GM21390 (cell line): ENCODE results near the gene ASIC4.

Experiments used
- ATAC-seq: cut with Tn5 transposase; IDR thresholded peaks from one replicate; pipeline ENCODE4 v1.9.1; 2021; ENCODE audit not compliant: unreplicated experiment

Gene ASIC4

GRCh38 chr2:219565130-219566080 lies 51.1 kb downstream of the ASIC4 start:
- ATAC-seq = no peak

GRCh38 chr2:219566640-219567039 lies 52.4 kb downstream of the ASIC4 start:
- ATAC-seq = no peak

- ATAC-seq = no peak
Measured at GRCh38 chr2:219567131-219567530, 52.8 kb downstream of the ASIC4 start.

GRCh38 chr2:219567791-219568361 lies 53.6 kb downstream of the ASIC4 start:
- ATAC-seq = no peak

GRCh38 chr2:219569041-219569440 lies 54.8 kb downstream of the ASIC4 start:
- ATAC-seq = no peak

GRCh38 chr2:219569635-219570034 lies 55.4 kb downstream of the ASIC4 start:
- no peak for ATAC-seq

GRCh38 chr2:219570194-219570923 lies 56.1 kb downstream of the ASIC4 start:
- ATAC-seq = no peak

- no peak for ATAC-seq
Measured at GRCh38 chr2:219570924-219571310, 56.6 kb downstream of the ASIC4 start.

GRCh38 chr2:219571311-219572236 lies 57.3 kb downstream of the ASIC4 start, which contains the start of gene OBSL1:
TSS of gene OBSL1 (minus strand) at chr2:219571539. CDS start at chr2:219571232, 307 bp downstream.
- ATAC-seq = no peak

GRCh38 chr2:219572237-219573001 lies 58.1 kb downstream of the ASIC4 start, which contains the start of gene INHA:
TSS of gene INHA (plus strand) at chr2:219572310. CDS start at chr2:219572375, 65 bp downstream.
- ATAC-seq = no peak

- no peak for ATAC-seq
Measured at GRCh38 chr2:219573166-219573565, 58.9 kb downstream of the ASIC4 start.

GRCh38 chr2:219574484-219575311 lies 60.4 kb downstream of the ASIC4 start:
- ATAC-seq = no peak

- no peak for ATAC-seq
Measured at GRCh38 chr2:219575566-219576504, 61.6 kb downstream of the ASIC4 start.

GRCh38 chr2:219576505-219577388 lies 62.5 kb downstream of the ASIC4 start:
- no peak for ATAC-seq

GRCh38 chr2:219578811-219579613 lies 64.7 kb downstream of the ASIC4 start:
- ATAC-seq = no peak

GRCh38 chr2:219581346-219581745 lies 67.1 kb downstream of the ASIC4 start:
- ATAC-seq = no peak
